KG1 (cell line): ENCODE measurements around the gene KCNG4.
A peak's percentile ranks its signal among the peaks of the same experiment; 100 is the strongest.
"Not testable (repeated sequence)": the region's sequence is repeated elsewhere in the genome, so short reads cannot be mapped to it uniquely, and the experiment has no call there.

Source experiments
- DNase-seq: peaks from one replicate; lab custom pipeline; 2025; lab: John Stamatoyannopoulos, UW

Gene KCNG4

DNA sequence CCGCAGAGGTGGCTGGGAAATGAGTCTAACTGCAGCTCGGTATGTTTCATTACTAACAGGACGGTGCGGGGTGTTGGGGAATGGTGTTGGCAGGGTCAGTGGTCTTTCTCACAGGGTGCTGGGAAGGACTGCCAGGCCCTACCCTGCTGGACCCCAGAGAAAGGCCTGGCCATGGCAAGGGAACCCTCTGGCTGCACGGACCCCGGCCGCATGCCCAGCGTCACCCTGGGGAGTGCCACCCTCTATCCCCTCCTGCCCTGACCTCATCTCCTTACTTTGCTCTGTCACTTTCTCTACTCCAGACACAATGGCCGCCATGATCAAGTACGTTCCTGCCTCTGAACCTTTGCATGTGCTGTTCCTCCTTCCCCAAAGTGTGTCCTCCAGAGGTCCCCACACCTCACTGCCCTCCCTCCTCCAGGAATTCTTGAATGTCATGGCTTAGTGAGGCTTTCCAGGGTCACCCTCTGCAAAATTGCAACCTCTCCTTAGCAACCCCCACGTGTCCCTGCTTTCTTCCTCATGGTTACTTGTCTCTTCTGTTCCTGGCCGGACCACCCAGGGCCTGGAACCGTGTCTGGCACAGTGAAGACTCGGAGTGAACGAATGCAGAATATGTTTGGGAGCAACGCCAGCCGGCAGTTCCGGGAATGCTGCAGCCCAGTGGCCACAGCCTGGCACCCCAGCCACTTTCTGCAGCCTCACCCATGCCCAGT, 33.7 kb downstream of the KCNG4 start:
- no peak for DNase-seq

DNA sequence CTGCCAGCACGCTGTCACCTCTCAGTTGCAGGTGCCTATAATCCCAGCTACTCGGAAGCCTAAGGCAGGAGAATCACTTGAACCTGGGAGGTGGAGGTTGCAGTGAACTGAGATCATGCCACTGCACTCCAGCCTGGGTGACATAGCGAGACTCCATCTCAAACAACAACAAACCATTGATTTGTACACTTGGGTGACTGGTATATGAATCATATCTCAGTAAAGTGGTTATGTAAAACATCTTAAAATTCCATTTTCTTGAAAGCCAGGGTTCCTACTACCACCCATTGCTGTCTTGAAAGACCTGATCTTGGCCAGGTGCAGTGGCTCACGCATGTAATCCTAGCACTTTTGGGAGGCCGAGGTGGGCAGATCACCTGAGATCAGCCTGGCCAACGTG, 34.7 kb downstream of the KCNG4 start:
- DNase-seq: not testable (repeated sequence)

- DNase-seq: not testable (repeated sequence)
Observed at GRCh38 chr16:84204551-84204950, 35.3 kb downstream of the KCNG4 start.

DNA sequence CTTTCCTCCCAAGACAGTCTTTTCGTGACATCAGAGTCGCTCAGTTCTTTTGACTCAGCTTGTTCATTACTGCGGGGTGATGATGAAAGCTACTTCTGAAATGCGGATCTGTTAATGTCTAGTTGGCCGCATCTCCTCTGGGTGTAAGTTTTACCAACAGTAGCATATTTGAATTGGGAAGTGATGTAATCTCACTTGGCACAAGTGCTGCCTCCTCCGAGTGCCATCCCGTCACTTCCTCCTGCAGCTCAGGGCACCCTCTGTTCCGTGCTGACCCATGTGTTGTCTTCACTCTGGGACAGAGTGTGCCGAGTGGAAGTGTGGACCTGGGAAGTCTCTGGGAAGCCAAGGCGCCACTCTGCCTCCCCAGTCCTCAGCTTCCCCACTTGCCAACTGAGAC, 40.0 kb downstream of the KCNG4 start:
- no peak for DNase-seq

GRCh38 chr16:84199097-84199496, 40.7 kb downstream of the KCNG4 start:
- no peak for DNase-seq

DNA sequence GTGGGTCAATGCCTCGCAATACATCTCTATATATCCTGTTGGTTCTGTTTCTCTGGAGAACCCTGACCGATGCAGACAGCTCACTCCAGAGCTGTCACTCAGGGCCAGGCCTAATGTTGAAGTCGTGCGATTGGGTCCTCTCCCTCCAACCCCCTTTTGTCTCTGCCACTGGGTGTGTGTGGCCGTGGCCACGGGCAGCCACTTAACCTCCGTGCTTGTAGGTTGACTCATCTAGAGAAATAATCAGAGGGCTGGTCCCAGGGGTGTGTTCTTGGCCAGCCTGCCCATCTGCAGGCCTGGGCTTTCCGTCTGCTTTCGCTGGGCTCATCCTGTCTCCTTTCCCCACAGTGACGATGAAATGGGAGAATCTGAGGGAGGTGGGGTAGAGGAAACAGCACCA, 41.4 kb downstream of the KCNG4 start:
- no peak for DNase-seq

- DNase-seq: no peak
Observed at GRCh38 chr16:84197466-84198128, 42.2 kb downstream of the KCNG4 start.

DNA sequence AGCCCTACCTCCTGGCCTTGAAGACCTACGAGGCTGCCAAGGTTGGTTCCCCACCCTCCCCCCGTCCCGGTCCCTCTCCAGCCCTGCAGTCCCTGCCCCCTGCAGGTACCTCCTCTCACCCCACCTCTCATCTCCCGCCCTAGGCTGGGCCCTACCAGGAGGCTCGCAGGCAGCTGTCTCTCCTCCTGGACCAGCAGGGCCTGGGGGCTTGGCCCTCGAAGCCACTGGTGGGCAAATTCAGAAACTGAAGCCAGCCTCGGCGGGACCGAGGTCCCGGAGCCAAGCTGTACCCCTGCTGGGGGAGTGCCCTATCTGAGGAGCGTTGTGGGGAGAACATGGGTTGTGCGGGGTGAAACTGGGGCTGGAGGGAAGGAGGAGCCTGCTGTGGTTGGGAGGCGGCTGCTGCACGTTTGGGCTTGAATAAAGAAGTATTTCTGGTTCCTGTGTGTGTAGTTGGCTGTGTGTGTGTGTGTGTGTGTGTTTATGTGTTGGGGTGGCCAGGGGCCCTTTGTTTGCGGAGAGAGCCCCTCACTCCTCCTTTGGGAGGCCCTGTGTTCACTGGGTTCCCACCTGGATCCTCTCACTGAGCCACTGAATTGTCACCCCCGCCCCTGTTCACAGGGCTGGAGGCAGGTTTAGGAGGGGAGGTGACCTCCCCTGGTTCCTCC, 43.0 kb downstream of the KCNG4 start:
- no peak for DNase-seq

DNA sequence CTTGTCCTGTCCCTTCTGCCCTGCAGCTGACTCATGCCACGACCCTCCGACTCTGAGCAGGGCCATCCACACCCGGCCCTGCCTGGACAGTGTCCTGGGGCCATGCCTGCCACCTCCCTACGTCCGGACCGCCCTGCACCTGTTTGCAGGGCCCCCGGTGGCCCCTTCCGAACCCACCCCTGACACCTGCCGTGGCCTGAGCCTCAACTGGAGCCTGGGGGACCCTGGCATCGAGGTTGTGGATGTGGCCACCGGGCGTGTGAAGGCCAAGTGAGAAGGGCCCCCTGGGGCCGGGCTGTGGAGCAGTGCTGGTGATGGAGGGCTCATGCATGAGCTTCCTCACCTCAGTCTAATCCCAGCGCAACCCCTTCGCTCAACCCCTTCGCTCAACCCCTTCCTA, 43.7 kb downstream of the KCNG4 start:
- no peak for DNase-seq

DNA sequence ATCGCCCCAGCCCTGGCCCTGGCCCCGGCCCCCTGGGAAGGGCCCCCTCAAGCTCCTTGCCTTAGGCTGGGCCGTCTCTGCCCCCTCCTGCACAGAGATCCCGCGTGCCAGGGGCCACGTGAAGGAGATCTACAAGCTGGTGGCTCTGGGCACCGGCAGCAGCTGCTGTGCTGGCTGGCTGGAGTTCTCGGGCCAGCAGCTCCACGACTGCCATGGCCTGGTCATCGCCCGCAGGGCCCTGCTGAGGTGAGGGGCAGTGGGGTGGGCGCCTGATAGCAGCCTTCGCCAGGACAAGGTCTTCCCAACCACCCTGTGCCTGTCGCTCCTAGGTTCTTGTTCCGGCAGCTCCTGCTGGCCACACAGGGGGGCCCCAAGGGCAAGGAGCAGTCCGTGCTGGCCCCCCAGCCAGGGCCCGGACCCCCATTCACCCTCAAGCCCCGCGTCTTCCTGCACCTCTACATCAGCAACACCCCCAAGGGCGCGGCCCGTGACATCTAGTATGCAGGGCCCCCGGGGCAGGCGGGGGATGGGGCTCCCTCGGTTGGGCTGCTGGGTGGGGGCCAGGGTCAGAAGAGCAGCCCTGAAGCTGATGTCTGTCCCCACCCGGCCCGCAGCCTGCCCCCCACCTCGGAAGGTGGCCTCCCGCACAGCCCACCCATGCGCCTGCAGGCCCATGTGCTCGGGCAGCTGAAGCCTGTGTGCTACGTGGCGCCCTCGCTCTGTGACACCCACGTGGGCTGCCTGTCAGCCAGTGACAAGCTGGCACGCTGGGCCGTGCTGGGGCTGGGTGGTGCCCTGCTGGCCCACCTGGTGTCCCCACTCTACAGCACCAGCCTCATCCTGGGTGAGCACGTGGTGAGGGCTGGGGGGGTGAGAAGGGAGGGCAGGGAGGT, 44.4 kb downstream of the KCNG4 start:
- DNase-seq: no peak

DNA sequence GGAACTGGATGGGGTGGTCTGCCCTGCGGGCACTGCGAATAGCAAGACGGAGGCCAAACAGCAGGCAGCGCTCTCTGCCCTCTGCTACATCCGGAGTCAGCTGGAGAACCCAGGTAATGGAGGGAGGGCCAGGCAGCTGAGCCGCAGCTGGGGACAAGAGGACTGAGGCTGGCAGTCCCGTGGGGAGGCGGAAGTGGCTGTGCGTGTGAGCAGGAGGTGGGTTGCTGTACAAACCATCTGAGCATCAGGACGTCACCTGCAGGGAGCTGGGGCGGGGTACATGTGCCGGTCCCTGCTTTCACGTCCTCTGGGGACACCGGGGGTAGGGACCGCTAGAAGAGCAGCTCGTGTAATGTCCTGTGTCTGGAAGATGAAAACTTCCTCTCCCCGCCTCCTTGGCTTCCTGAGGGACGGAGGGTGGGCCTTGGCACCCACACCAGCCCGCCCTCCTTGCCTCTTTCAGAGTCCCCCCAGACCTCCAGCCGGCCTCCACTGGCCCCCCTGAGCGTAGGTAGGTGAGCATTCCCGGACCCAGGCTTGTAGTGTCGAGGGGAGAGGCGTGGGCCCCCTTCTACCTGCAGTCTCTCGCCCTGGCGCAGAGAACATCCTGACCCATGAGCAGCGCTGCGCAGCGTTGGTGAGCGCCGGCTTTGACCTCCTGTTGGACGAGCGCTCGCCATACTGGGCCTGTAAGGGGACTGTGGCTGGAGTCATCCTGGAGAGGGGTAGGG, 45.2 kb downstream of the KCNG4 start:
- no peak for DNase-seq

- no peak for DNase-seq
Observed at GRCh38 chr16:84194018-84194417, 45.8 kb downstream of the KCNG4 start.

GRCh38 chr16:84193480-84193879, 46.3 kb downstream of the KCNG4 start:
- no peak for DNase-seq

- DNase-seq: no peak
Observed at GRCh38 chr16:84191466-84191865, 48.3 kb downstream of the KCNG4 start.

DNA sequence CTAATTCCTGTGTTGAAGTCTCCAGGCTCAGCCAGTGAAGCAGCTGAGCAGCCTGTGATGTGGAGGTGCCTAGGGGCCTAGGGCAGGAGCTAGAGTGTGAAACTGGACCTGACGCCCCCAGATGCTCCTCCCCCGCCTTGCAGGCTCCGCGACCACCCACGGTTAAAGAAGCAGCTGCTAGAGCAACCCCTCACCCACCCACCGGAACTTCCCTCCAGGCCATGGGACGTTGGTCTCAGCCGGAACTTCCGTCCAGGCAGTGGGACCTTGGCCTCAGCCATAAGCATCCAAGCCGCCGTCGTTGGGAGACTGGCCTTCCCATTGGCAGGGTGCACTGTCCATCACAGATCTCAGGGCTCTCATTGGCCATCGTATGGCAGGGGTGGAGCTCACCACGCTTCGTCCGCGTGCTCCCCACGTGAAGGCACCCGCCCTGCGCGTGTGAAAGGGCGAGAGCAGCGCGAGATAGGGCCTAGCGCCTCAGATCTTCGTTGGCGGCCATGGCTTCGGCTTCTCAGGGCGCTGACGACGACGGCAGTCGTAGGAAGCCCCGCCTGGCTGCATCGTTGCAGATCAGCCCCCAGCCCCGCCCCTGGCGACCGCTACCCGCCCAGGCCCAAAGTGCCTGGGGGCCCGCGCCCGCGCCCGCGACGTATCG, 49.0 kb downstream of the KCNG4 start, which contains the start of gene ADAD2:
ADAD2 (plus strand) TSS at position 427 of the 658 bp plus-strand sequence; CDS start at position 501, 74 bp downstream.
- no peak for DNase-seq

DNA sequence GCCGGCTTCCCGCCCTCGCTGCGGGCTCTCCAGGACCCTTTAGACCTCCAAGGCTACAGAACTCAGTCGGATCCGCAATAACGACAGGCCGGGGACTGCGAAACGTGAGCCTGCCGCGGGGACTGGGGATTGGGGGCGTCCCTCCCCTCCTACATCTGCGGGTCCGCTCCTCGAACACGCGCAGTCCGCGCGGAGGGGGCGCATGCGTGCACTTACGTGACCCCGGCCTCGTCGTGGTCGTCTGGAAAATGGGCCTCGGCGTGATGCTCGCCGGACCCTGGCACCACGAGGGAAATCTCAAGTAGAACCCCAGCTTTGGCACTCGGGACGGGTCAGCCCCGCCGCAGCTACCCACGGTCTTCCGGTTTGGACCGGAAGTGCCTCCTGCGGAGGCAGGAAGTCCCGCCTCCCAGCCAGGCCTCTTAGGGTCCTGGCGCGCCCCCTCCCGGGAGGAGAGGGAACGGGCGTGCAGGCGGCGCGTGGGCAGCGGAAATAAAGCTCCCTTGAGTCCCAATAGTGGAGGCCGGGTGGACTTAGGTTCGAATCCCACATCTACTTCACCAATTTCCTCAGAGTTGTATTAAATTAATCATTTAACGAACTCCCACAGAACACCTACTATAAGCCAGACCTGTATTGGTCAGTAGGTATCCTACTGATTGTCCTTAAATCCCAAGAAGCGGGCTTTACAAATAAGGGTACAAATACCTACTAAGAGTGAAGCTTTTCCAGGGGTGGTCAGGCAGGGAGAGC, 53.0 kb downstream of the KCNG4 start, which contains the start of gene TAF1C:
TAF1C (minus strand) TSS at position 373 of the 753 bp plus-strand sequence. CDS start 2,069 bp downstream, outside the sequence.
- DNase-seq: peak; percentile 93

DNA sequence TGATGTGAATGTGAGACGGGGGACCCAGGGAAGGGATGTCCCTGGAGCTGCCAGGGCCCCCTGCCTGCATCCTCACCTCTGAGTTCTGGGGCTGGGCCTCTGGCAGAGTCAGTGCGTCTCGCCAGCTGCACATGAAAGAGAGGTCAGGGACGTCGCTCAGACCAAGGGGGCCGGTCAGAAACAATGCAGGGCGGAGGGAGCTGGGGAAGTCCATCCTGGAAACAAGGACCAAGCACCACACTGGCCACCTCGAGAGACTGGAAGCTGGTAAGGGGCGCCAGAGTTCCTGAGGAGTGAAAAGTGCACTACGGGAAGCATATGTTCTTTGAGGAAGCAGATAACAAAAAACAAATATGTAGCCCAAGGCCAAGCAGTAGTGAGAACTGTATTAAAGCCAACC, 55.0 kb downstream of the KCNG4 start:
- no peak for DNase-seq

GRCh38 chr16:84183911-84184591, 55.8 kb downstream of the KCNG4 start:
- no peak for DNase-seq

GRCh38 chr16:84183572-84183875, 56.3 kb downstream of the KCNG4 start:
- no peak for DNase-seq
